HEK293 (cell line): ENCODE measurements around the gene PRSS22.

Experiments used
- CTCF ChIA-PET: fragments of 350-600 bp; formaldehyde crosslinking; extraction: SDS; loops from one replicate; lab custom pipeline; 2021; ENCODE audit warnings: antibody characterized with exemption; lab: Yijun Ruan, JAX
- POLR2A ChIA-PET: fragments of 300-600 bp; formaldehyde crosslinking; extraction: SDS; loops from one replicate; lab custom pipeline; 2020; ENCODE audit warnings: antibody characterized with exemption, inconsistent platforms; lab: Yijun Ruan, JAX
- H3K27ac ChIP-seq: fragments of 200-500 bp; sonication (Bioruptor generic); 2 replicates; pipeline ENCODE4 v1.5.1; 2014; ENCODE audit warnings: low read depth, low read length, control low read depth, inconsistent platforms; ENCODE audit errors: extremely low read depth
- H3K36me3 ChIP-seq, 2 experiments: fragments of 200-500 bp in 1 of 2; sonication (Bioruptor generic) in 1 of 2; 1 replicate in 1 of 2; 2 replicates in 1 of 2; pipeline ENCODE4 v1.5.1; 2014 to 2017; ENCODE audit warnings: inconsistent platforms in 2 of 2, low read length in 2 of 2; ENCODE audit not compliant: control insufficient read depth in 2 of 2, insufficient read depth in 1 of 2
- H3K4me1 ChIP-seq: fragments of 200-500 bp; sonication (Bioruptor generic); 2 replicates; pipeline ENCODE4 v1.5.1; 2014; ENCODE audit warnings: mild to moderate bottlenecking, low read length, inconsistent platforms; ENCODE audit not compliant: control insufficient read depth, insufficient read depth
- H3K4me3 ChIP-seq: 2 replicates; pipeline ENCODE4 v1.5.1; 2011; ENCODE audit warnings: low read depth, mild to moderate bottlenecking, control low read depth, low read length, moderate library complexity
- H3K9me3 ChIP-seq: fragments of 200-500 bp; sonication (Bioruptor generic); 2 replicates; pipeline ENCODE4 v1.5.1; 2014; ENCODE audit warnings: low read depth, low read length, inconsistent platforms; ENCODE audit not compliant: control insufficient read depth, insufficient read depth
- AEBP2 ChIP-seq: fragments of 450-650 bp; formaldehyde crosslinking; IDR thresholded peaks from 2 replicates; pipeline ENCODE4 v1.5.1; 2016; ENCODE audit warnings: missing biosample characterization, missing genetic modification characterization, borderline replicate concordance
- GFI1B ChIP-seq: fragments of 450-650 bp; formaldehyde crosslinking; IDR thresholded peaks from 2 replicates; pipeline ENCODE4 v1.5.1; 2016; ENCODE audit warnings: missing biosample characterization, missing genetic modification characterization
- IKZF3 ChIP-seq: fragments of 450-650 bp; IDR thresholded peaks from 2 replicates; pipeline ENCODE4 v1.5.0; 2018; ENCODE audit warnings: missing biosample characterization, mild to moderate bottlenecking, missing genetic modification characterization, moderate library complexity
- KLF7 ChIP-seq: fragments of 450-650 bp; formaldehyde crosslinking; IDR thresholded peaks from 2 replicates; pipeline ENCODE4 v1.5.1; 2016; ENCODE audit warnings: missing biosample characterization, missing genetic modification characterization, borderline replicate concordance
- MYNN ChIP-seq: fragments of 450-650 bp; formaldehyde crosslinking; IDR thresholded peaks from 2 replicates; pipeline ENCODE4 v1.5.1; 2016; ENCODE audit warnings: missing biosample characterization, missing genetic modification characterization, borderline replicate concordance
- OVOL3 ChIP-seq: fragments of 450-650 bp; formaldehyde crosslinking; IDR thresholded peaks from 2 replicates; pipeline ENCODE4 v1.5.1; 2016; ENCODE audit warnings: missing biosample characterization, missing genetic modification characterization
- PRDM1 ChIP-seq: fragments of 450-650 bp; formaldehyde crosslinking; IDR thresholded peaks from 2 replicates; pipeline ENCODE4; 2016; ENCODE audit warnings: missing biosample characterization, missing genetic modification characterization
- TRIM28 ChIP-seq: IDR thresholded peaks from 2 replicates; pipeline ENCODE4 v1.6.1; 2011; ENCODE audit warnings: low read length, control low read depth, borderline replicate concordance
- WT1 ChIP-seq: fragments of 450-650 bp; formaldehyde crosslinking; IDR thresholded peaks from 2 replicates; pipeline ENCODE4 v1.5.1; 2016; ENCODE audit warnings: missing biosample characterization, missing genetic modification characterization
- ZNF174 ChIP-seq: fragments of 450-650 bp; formaldehyde crosslinking; IDR thresholded peaks from 2 replicates; pipeline ENCODE4 v1.5.0; 2017; ENCODE audit warnings: missing biosample characterization, mild to moderate bottlenecking, missing genetic modification characterization
- ZNF202 ChIP-seq: fragments of 450-650 bp; formaldehyde crosslinking; IDR thresholded peaks from 2 replicates; pipeline ENCODE4 v1.5.1; 2016; ENCODE audit warnings: missing biosample characterization, missing genetic modification characterization, borderline replicate concordance
- ZNF223 ChIP-seq: fragments of 450-650 bp; formaldehyde crosslinking; IDR thresholded peaks from 2 replicates; pipeline ENCODE4 v1.5.1; 2016; ENCODE audit warnings: missing biosample characterization, missing genetic modification characterization
- ZNF23 ChIP-seq: fragments of 450-650 bp; formaldehyde crosslinking; IDR thresholded peaks from 2 replicates; pipeline ENCODE4 v1.5.1; 2016; ENCODE audit warnings: missing biosample characterization, missing genetic modification characterization, borderline replicate concordance
- ZNF24 ChIP-seq: fragments of 450-650 bp; formaldehyde crosslinking; IDR thresholded peaks from 2 replicates; pipeline ENCODE4 v1.5.1; 2016; ENCODE audit warnings: missing biosample characterization, missing genetic modification characterization
- ZNF26 ChIP-seq: fragments of 450-650 bp; formaldehyde crosslinking; IDR thresholded peaks from 2 replicates; pipeline ENCODE4 v1.5.1; 2016; ENCODE audit warnings: missing biosample characterization, missing genetic modification characterization
- ZNF354C ChIP-seq: fragments of 450-650 bp; formaldehyde crosslinking; IDR thresholded peaks from 2 replicates; pipeline ENCODE4 v1.5.1; 2016; ENCODE audit warnings: missing biosample characterization, missing genetic modification characterization, low read depth, borderline replicate concordance
- ZNF530 ChIP-seq: fragments of 450-650 bp; formaldehyde crosslinking; IDR thresholded peaks from 2 replicates; pipeline ENCODE4 v1.5.1; 2016; ENCODE audit warnings: low read depth, missing biosample characterization, missing genetic modification characterization
- ZNF610 ChIP-seq: fragments of 450-650 bp; formaldehyde crosslinking; IDR thresholded peaks from 2 replicates; pipeline ENCODE4 v1.5.1; 2016; ENCODE audit warnings: missing biosample characterization, missing genetic modification characterization, borderline replicate concordance
- TF ChIP-seq, protein P1 (sequence below): sonication (generic); formaldehyde crosslinking; IDR thresholded peaks from 2 replicates; pipeline ENCODE4 v1.8.1; 2022; ENCODE audit warnings: mild to moderate bottlenecking, moderate library complexity, missing genetic modification reagents
- TF ChIP-seq, protein P2 (sequence below): fragments of 450-650 bp; formaldehyde crosslinking; conservative IDR thresholded peaks from 2 replicates; pipeline ENCODE4 v1.5.1; 2016; ENCODE audit warnings: low read depth, missing biosample characterization, missing genetic modification characterization
- TF ChIP-seq, protein P3 (sequence below): fragments of 450-650 bp; formaldehyde crosslinking; IDR thresholded peaks from 2 replicates; pipeline ENCODE4 v1.5.1; 2016; ENCODE audit warnings: missing biosample characterization, missing genetic modification characterization

PRSS22 gene

GRCh38 chr16:2815299-2815771, 42.6 kb downstream of the PRSS22 start:
- no peaks in the 10 kb centered on the region for H3K9me3 ChIP-seq
- POLR2A ChIA-PET, result no interaction called here
- no peak for TF ChIP-seq WT1
- no peak for TF ChIP-seq TRIM28
- TF ChIP-seq, protein P1, sequence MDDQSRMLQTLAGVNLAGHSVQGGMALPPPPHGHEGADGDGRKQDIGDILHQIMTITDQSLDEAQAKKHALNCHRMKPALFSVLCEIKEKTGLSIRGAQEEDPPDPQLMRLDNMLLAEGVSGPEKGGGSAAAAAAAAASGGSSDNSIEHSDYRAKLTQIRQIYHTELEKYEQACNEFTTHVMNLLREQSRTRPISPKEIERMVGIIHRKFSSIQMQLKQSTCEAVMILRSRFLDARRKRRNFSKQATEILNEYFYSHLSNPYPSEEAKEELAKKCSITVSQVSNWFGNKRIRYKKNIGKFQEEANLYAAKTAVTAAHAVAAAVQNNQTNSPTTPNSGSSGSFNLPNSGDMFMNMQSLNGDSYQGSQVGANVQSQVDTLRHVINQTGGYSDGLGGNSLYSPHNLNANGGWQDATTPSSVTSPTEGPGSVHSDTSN (CRISPR knock-in tag), result no peak
- no peak for TF ChIP-seq ZNF610 (tag by site-specific recombination)
- TF ChIP-seq ZNF26, result no peak
- TF ChIP-seq OVOL3, result no peak
- no peak for TF ChIP-seq ZNF530 (tag by site-specific recombination)
- TF ChIP-seq, protein P2, sequence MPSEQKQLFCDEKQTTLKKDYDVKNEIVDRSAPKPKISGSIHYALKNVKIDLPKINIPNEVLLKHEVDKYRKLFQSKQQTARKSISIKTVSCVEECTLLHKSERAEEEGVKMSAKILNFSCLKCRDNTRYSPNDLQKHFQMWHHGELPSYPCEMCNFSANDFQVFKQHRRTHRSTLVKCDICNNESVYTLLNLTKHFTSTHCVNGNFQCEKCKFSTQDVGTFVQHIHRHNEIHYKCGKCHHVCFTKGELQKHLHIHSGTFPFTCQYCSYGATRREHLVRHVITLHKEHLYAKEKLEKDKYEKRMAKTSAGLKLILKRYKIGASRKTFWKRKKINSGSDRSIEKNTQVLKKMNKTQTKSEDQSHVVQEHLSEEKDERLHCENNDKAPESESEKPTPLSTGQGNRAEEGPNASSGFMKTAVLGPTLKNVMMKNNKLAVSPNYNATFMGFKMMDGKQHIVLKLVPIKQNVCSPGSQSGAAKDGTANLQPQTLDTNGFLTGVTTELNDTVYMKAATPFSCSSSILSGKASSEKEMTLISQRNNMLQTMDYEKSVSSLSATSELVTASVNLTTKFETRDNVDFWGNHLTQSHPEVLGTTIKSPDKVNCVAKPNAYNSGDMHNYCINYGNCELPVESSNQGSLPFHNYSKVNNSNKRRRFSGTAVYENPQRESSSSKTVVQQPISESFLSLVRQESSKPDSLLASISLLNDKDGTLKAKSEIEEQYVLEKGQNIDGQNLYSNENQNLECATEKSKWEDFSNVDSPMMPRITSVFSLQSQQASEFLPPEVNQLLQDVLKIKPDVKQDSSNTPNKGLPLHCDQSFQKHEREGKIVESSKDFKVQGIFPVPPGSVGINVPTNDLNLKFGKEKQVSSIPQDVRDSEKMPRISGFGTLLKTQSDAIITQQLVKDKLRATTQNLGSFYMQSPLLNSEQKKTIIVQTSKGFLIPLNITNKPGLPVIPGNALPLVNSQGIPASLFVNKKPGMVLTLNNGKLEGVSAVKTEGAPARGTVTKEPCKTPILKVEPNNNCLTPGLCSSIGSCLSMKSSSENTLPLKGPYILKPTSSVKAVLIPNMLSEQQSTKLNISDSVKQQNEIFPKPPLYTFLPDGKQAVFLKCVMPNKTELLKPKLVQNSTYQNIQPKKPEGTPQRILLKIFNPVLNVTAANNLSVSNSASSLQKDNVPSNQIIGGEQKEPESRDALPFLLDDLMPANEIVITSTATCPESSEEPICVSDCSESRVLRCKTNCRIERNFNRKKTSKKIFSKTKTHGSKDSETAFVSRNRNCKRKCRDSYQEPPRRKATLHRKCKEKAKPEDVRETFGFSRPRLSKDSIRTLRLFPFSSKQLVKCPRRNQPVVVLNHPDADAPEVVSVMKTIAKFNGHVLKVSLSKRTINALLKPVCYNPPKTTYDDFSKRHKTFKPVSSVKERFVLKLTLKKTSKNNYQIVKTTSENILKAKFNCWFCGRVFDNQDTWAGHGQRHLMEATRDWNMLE (tag by site-specific recombination), result no peak
- TF ChIP-seq, all 188 proteins: peak for 0
- Histone ChIP-seq H3K36me3 (no peaks in the 10 kb centered on the region), H3K4me3 (no peak overlapping the region), H3K4me1 (no peaks in the 10 kb centered on the region), H3K27ac (no peak overlapping the region)
- CTCF ChIA-PET, result interaction anchor here (1.0 kb wide), 1 partner anchor 23 kb away, joined by 4 read pairs; no protein-coding TSS in a partner anchor

GRCh38 chr16:2814551-2815298, 43.2 kb downstream of the PRSS22 start:
- POLR2A ChIA-PET, result no interaction called here
- no peaks in the 10 kb centered on the region for H3K4me1 ChIP-seq
- no peaks in the 10 kb centered on the region for H3K36me3 ChIP-seq
- no peak overlapping the region for H3K4me3 ChIP-seq
- CTCF ChIA-PET, result interaction anchor here (0.7 to 1.0 kb wide), 2 partner anchors 24 to 46 kb away, joined by 3 to 4 read pairs; no protein-coding TSS in a partner anchor
- no peak overlapping the region for H3K27ac ChIP-seq
- H3K9me3 ChIP-seq, result no peaks in the 10 kb centered on the region
- TF ChIP-seq ZNF223 (tag by site-specific recombination) (no peak), PRDM1 (tag by site-specific recombination) (no peak), ZNF174 (no peak), AEBP2 (tag by site-specific recombination) (no peak), KLF7 (tag by site-specific recombination) (no peak), ZNF354C (tag by site-specific recombination) (no peak), IKZF3 (tag by site-specific recombination) (no peak), ZNF23 (tag by site-specific recombination) (no peak), ZNF24 (no peak), ZNF202 (no peak), MYNN (tag by site-specific recombination) (no peak), GFI1B (tag by site-specific recombination) (no peak)
- TF ChIP-seq, protein P3, sequence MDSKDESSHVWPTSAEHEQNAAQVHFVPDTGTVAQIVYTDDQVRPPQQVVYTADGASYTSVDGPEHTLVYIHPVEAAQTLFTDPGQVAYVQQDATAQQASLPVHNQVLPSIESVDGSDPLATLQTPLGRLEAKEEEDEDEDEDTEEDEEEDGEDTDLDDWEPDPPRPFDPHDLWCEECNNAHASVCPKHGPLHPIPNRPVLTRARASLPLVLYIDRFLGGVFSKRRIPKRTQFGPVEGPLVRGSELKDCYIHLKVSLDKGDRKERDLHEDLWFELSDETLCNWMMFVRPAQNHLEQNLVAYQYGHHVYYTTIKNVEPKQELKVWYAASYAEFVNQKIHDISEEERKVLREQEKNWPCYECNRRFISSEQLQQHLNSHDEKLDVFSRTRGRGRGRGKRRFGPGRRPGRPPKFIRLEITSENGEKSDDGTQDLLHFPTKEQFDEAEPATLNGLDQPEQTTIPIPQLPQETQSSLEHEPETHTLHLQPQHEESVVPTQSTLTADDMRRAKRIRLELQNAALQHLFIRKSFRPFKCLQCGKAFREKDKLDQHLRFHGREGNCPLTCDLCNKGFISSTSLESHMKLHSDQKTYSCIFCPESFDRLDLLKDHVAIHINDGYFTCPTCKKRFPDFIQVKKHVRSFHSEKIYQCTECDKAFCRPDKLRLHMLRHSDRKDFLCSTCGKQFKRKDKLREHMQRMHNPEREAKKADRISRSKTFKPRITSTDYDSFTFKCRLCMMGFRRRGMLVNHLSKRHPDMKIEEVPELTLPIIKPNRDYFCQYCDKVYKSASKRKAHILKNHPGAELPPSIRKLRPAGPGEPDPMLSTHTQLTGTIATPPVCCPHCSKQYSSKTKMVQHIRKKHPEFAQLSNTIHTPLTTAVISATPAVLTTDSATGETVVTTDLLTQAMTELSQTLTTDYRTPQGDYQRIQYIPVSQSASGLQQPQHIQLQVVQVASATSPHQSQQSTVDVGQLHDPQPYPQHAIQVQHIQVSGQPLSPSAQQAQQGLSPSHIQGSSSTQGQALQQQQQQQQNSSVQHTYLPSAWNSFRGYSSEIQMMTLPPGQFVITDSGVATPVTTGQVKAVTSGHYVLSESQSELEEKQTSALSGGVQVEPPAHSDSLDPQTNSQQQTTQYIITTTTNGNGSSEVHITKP, result no peak
